Measurements from ENCODE around the gene GPSM1. TPM values are rescaled to one million over a fixed set of nuclear protein-coding genes. Genes with fewer than 3 reads are reported as not detected.

GPSM1 gene
- total and polyA plus RNA-seq, 3 donors from 2014 or later = 33.5 to 101 (median 84.4) TPM

- Histone ChIP-seq H3K27me3 (no peaks in the 10 kb centered on the region), H3K4me3 (no peak overlapping the region), H3K9me3 (no peaks in the 10 kb centered on the region), H3K4me1 (peaks cover 8% of the 10 kb centered on the region), H3K27ac (no peak overlapping the region), H3K36me3 (ENCODE audit: low read depth, missing control alignments) (no peaks in the 10 kb centered on the region)
- WGBS, 2 donors = 96 to 97% methylated on average over 28 to 40 of the region's 54 CpGs
- TF ChIP-seq POLR2A (IDR thresholded peaks at IDR 0.05) = no peak
- TF ChIP-seq, protein P1, sequence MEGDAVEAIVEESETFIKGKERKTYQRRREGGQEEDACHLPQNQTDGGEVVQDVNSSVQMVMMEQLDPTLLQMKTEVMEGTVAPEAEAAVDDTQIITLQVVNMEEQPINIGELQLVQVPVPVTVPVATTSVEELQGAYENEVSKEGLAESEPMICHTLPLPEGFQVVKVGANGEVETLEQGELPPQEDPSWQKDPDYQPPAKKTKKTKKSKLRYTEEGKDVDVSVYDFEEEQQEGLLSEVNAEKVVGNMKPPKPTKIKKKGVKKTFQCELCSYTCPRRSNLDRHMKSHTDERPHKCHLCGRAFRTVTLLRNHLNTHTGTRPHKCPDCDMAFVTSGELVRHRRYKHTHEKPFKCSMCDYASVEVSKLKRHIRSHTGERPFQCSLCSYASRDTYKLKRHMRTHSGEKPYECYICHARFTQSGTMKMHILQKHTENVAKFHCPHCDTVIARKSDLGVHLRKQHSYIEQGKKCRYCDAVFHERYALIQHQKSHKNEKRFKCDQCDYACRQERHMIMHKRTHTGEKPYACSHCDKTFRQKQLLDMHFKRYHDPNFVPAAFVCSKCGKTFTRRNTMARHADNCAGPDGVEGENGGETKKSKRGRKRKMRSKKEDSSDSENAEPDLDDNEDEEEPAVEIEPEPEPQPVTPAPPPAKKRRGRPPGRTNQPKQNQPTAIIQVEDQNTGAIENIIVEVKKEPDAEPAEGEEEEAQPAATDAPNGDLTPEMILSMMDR (IDR thresholded peaks at IDR 0.05) = no peak
- DNase-seq = no peak
- intact Hi-C loops (cut with DNase I; ENCODE audit: low total_unique reads) = no loop called here
Measured at GRCh38 chr9:136370687-136371532, 43.6 kb downstream of the GPSM1 start.

GRCh38 chr9:136371533-136371880 lies 44.2 kb downstream of the GPSM1 start:
- DNase-seq = no peak
- peaks cover 8% of the 10 kb centered on the region for H3K4me1 ChIP-seq
- TF ChIP-seq POLR2A (IDR thresholded peaks at IDR 0.05) = no peak
- TF ChIP-seq, protein P1 (IDR thresholded peaks at IDR 0.05) = no peak
- H3K4me3 ChIP-seq = no peak overlapping the region
- H3K9me3 ChIP-seq = no peaks in the 10 kb centered on the region
- H3K36me3 ChIP-seq (ENCODE audit: low read depth, missing control alignments) = no peaks in the 10 kb centered on the region
- 96 to 100% methylated on average over 1 to 12 of the region's 13 CpGs for WGBS, 2 donors
- H3K27me3 ChIP-seq = no peaks in the 10 kb centered on the region
- intact Hi-C loops (cut with DNase I; ENCODE audit: low total_unique reads) = no loop called here
- H3K27ac ChIP-seq = no peak overlapping the region

DNA sequence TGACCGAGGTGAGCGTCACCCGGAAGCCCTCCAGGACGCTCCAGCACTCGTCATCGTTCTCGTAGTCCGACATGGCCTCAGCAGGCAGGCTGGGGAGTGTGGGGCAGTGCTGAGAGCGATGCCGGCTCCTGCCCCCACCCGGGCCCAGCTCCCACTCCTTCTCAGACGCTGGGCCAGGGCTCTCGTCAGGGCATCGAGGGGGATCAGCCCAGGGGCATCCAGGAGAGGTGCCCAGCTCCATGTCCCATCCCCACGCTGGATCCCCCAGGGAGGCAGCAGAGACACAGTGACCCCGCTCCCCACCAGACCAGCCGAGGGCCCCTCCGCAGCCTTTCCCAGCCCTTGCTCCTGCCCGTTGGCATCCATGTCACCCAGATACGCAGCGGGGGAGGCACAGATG lies 44.7 kb downstream of the GPSM1 start:
- Histone ChIP-seq H3K27ac (no peak overlapping the region), H3K4me1 (peaks cover 8% of the 10 kb centered on the region), H3K36me3 (ENCODE audit: low read depth, missing control alignments) (no peaks in the 10 kb centered on the region), H3K4me3 (no peak overlapping the region), H3K9me3 (no peaks in the 10 kb centered on the region), H3K27me3 (no peaks in the 10 kb centered on the region)
- WGBS, 2 donors = 89 to 93% methylated on average over 3 to 21 of the region's 21 CpGs
- DNase-seq = no peak
- TF ChIP-seq, protein P1 (IDR thresholded peaks at IDR 0.05) = no peak
- intact Hi-C loops (cut with DNase I; ENCODE audit: low total_unique reads) = no loop called here

DNA sequence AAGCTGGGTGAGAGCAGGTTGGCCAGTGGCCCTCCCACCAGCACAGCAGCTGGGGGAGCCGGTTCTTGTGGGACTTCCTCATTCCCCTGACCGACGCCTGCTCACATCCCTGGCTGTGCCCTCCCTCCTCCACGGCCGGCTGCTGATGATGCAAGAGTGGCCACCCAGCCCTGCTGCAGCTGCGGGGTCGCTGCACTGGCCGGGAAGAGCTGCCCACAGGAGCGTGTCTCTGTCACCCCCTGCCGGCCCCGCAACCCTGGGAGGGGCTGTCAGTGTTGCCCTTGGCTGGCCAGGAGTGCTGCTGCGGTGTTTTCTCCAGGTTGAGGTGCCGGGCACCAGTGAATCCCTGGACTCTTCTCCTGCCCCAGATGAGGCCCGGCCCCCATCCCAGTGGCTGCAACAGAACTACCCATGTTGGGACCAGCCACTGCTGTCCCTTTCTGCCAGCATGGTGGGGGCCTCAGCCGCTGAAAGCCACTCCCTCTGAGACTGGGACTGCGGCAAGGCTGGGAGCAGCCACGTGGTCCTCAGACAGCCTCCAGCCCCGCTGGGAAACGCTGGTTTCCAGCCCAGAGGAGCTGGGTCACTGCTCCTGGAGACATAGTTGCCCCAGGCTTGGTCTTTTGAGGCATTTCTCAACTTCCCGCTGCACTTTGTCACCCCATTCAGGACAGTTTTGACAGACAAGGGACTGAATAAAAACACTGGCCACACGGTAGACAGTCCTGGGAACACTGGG lies 45.4 kb downstream of the GPSM1 start:
- WGBS, 2 donors = 37 to 57% methylated on average over 5 to 21 of the region's 21 CpGs

More for the DNA sequence above, 45.4 kb downstream of the GPSM1 start:
- peak; percentile 51 for DNase-seq
- Histone ChIP-seq H3K9me3 (no peaks in the 10 kb centered on the region), H3K4me3 (no peak overlapping the region), H3K27ac (no peak overlapping the region), H3K36me3 (ENCODE audit: low read depth, missing control alignments) (no peaks in the 10 kb centered on the region), H3K4me1 (peaks cover 8% of the 10 kb centered on the region), H3K27me3 (no peaks in the 10 kb centered on the region)
- intact Hi-C loops (cut with DNase I; ENCODE audit: low total_unique reads) = no loop called here
- no peak for TF ChIP-seq POLR2A (IDR thresholded peaks at IDR 0.05)
- TF ChIP-seq, protein P1 (IDR thresholded peaks at IDR 0.05) = no peak
